Kidney epithelial cell (primary cell): ENCODE data around the gene HS1BP3. TPM values are rescaled to one million over a fixed set of nuclear protein-coding genes. Genes with fewer than 3 reads are reported as not detected.

ENCODE experiments used
- DNase-seq: peaks from one replicate; pipeline ENCODE4 v3.0.0-alpha.2; 2010; ENCODE audit warnings: low read depth
- H3K27me3 ChIP-seq: 2 replicates; pipeline ENCODE4 v1.6.0; 2011; ENCODE audit warnings: low read length; ENCODE audit not compliant: control insufficient read depth, insufficient read depth
- H3K36me3 ChIP-seq: 2 replicates; pipeline ENCODE4 v1.5.1; 2011; ENCODE audit warnings: low read length; ENCODE audit not compliant: control insufficient read depth, insufficient read depth
- H3K4me3 ChIP-seq: 2 replicates; pipeline ENCODE4 v1.5.1; 2011; ENCODE audit warnings: low read depth, mild to moderate bottlenecking, control low read depth, low read length
- total RNA-seq: library from RNA; depleted of rRNA; stranded (reverse); fragments of >200 nt; gene quantifications from 2 replicates; pipeline ENCODE4 v1.2.3, GENCODE V29; 2015
- TF ChIP-seq, protein P1 (sequence below): IDR thresholded peaks from 2 replicates; pipeline ENCODE4 v1.5.1; 2011; ENCODE audit warnings: mild to moderate bottlenecking, moderate library complexity, low read length, control low read depth, inconsistent platforms; ENCODE audit not compliant: insufficient read depth, poor library complexity, severe bottlenecking

The HS1BP3 gene
- total RNA-seq, 1 donor from 2014 or later = 42.4 TPM

DNA sequence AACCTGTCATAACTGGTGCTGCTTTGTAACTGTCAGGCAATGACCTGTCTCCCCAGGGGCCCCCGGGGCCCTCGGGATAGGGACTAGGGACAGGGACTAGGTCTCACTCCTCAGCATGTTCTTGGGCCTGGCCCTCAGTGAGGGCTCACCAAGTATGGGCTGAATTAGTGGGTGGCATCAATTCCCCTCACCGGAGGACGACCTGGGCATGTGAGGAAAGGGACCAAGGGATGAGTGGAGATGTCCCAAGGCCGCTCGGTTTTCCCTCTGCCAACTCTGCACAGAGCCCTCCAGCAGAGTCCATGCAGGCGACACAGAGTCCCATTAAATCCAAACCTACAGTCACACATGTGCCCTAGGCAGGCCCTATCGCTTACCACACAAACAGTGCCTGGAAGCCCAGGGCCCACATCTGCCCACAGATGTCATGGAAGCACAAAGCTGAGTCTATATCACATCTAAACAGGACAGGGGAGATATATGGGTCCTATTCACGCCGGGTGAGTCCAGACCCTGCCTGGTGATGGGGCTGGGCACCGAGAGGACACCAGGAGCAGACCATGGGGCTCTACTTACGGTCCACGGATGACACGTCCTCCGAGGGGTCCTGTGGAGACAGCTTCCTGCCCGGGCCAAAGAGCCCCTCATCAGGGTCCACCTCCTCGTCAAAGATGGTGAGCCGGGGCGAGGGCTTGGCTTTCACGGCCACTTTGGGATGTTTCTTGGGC lies 26.6 kb downstream of the HS1BP3 start:
- peaks cover 2% of the 10 kb centered on the region for H3K36me3 ChIP-seq
- TF ChIP-seq, protein P1, sequence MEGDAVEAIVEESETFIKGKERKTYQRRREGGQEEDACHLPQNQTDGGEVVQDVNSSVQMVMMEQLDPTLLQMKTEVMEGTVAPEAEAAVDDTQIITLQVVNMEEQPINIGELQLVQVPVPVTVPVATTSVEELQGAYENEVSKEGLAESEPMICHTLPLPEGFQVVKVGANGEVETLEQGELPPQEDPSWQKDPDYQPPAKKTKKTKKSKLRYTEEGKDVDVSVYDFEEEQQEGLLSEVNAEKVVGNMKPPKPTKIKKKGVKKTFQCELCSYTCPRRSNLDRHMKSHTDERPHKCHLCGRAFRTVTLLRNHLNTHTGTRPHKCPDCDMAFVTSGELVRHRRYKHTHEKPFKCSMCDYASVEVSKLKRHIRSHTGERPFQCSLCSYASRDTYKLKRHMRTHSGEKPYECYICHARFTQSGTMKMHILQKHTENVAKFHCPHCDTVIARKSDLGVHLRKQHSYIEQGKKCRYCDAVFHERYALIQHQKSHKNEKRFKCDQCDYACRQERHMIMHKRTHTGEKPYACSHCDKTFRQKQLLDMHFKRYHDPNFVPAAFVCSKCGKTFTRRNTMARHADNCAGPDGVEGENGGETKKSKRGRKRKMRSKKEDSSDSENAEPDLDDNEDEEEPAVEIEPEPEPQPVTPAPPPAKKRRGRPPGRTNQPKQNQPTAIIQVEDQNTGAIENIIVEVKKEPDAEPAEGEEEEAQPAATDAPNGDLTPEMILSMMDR = no peak
- H3K27me3 ChIP-seq = no peaks in the 10 kb centered on the region
- DNase-seq = no peak
- H3K4me3 ChIP-seq = no peak overlapping the region

DNA sequence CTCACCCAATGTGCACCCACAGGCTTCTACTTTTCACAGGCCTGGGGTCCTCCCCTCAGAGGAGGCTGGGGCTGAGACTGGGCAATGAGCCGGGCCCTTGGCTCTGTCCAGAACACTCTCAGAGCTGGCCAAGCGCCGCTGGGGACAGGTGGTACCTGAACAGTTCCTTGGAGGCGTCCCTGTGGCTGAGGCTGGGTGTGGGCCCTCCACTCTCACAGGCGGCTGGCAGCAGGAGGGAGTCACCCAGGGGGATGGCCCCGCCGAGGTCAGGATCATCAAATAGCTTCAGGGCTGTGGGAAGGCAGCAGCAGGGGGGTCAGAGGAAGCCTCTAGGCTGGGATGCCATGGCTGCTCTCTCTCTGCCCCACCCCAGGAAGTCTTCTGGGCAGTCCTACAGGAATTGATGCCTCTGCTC lies 27.1 kb downstream of the HS1BP3 start:
- no peak for DNase-seq
- Histone ChIP-seq H3K4me3 (no peak overlapping the region), H3K27me3 (no peaks in the 10 kb centered on the region), H3K36me3 (peaks cover 2% of the 10 kb centered on the region)
- TF ChIP-seq, protein P1 = no peak

DNA sequence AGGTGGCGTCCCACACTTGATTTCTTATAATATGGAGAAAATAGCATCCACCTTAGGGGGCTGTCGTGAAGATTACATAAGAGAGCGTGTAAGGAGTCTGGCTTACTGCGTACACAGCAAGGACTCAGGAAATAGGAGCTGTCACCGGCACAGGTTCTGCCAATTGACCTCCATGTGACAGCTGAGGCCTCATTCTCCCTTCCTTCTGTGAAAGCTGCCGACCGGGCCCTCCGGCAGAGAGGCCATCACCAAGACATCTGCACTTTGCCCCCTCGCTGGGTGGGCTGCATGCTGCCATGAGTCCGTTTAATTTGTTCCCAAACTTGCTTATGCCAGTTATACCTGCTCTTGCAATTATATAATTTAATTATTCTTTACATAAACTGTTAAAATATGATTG lies 27.7 kb downstream of the HS1BP3 start:
- DNase-seq = no peak
- no peak overlapping the region for H3K4me3 ChIP-seq
- TF ChIP-seq, protein P1 = no peak
- no peaks in the 10 kb centered on the region for H3K27me3 ChIP-seq
- peaks cover 2% of the 10 kb centered on the region for H3K36me3 ChIP-seq

DNA sequence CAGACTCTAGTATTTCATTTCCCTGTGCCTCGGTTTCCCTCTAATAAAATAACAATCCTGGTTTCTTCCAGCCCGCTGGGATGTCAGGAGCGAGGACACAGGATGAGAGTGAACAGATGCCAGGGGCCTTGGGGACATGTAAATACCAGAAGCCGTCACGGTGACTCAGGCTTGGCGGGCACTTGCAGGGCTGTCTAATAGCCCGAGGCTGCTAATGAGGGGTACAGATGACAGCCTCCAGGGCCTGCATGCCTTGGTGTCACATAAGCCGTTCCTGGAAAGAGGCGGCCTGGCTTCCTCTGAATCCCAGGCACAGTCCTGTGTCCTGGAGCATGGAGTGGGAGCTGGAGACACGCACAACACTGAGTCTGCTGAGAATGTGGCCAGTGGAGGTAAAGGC lies 28.2 kb downstream of the HS1BP3 start:
- no peak for DNase-seq
- H3K4me3 ChIP-seq = no peak overlapping the region
- no peaks in the 10 kb centered on the region for H3K27me3 ChIP-seq
- peaks cover 2% of the 10 kb centered on the region for H3K36me3 ChIP-seq
- TF ChIP-seq, protein P1 = no peak

DNA sequence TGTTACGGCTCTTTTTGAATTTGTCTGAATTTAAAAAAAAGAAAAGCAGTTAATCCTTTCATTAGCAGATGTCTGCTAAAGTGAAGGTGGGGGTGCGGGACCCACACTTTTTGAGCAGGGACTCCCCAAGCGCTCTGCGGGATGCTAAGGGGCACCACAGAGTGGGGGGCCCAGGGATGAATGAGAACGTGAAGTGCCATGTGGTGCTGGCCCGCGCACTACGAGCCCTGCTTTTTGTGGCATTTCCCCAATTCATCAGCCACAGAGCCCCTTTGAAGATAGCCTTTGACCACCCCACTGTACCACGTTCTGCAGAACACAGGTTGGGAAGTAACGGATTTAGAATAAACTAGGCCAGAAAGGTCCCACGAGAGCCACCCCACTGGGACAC lies 28.6 kb downstream of the HS1BP3 start:
- H3K27me3 ChIP-seq = no peaks in the 10 kb centered on the region
- TF ChIP-seq, protein P1 = no peak
- peaks cover 2% of the 10 kb centered on the region for H3K36me3 ChIP-seq
- no peak for DNase-seq
- H3K4me3 ChIP-seq = no peak overlapping the region
